Stimulated activated CD8-positive, alpha-beta memory T cell treated with anti-CD3 and anti-CD28 coated beads, Interleukin-2, amount 100 ng/mL, for 48 hours (primary cell): Measurements from ENCODE around the gene CDC42EP1.

Source experiments
- DNase-seq, 2 donors: peaks; one replicate each; pipeline ENCODE4 v3.0.0-alpha.2; 2020; ENCODE audit warnings: low read depth in 2 of 2

The CDC42EP1 gene

DNA sequence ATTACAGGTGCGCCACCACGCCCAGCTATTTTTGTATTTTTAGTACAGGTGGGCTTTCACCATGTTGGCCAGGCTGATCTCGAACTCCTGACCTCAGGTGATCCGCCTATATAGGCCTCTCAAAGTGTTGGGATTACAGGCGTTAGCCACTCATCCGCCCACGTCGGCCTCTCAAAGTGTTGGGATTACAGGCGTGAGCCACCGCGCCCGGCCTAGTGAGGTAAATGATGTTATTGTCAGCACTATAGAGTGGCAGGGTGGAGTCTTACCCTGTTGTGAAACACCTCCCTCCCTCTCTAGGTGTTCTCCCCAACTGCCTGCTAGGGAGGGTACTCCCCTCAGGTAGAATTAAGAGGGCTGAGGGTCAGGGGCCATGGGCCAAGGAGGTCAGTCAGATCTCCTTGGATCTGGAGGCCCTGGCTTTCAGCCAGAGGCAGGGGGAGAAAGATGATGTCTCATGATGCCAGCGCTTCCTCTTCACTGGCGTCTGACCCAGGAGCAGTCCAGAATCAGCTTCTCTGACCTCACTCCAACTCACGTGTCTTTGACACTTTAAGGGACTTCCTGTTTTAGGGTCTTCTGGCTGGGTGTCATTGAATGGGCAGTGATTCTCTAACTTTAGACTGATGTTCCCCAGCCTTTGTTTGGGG is 50.3 kb downstream of the CDC42EP1 start:
- no peak for DNase-seq

DNA sequence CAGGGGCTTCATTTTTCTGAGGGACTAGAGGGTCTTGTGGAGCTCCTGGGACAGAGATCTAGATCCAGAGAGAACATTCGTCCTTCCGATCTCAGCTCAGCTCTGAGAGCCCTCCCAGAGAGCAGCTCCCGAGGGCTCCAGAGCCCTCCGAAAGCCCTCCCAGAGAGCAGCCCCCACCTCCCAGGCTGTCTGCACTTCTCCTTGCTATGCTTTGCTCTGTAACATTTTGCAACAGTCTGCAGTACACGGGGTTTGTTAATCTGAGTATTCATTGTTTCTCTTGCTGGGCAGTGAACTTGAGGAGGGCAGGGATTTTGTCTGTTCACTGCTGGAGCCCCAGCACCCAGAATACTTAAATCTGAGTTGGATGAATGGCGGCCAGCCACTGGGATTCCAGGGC is 50.9 kb downstream of the CDC42EP1 start:
- DNase-seq = no peak

DNA sequence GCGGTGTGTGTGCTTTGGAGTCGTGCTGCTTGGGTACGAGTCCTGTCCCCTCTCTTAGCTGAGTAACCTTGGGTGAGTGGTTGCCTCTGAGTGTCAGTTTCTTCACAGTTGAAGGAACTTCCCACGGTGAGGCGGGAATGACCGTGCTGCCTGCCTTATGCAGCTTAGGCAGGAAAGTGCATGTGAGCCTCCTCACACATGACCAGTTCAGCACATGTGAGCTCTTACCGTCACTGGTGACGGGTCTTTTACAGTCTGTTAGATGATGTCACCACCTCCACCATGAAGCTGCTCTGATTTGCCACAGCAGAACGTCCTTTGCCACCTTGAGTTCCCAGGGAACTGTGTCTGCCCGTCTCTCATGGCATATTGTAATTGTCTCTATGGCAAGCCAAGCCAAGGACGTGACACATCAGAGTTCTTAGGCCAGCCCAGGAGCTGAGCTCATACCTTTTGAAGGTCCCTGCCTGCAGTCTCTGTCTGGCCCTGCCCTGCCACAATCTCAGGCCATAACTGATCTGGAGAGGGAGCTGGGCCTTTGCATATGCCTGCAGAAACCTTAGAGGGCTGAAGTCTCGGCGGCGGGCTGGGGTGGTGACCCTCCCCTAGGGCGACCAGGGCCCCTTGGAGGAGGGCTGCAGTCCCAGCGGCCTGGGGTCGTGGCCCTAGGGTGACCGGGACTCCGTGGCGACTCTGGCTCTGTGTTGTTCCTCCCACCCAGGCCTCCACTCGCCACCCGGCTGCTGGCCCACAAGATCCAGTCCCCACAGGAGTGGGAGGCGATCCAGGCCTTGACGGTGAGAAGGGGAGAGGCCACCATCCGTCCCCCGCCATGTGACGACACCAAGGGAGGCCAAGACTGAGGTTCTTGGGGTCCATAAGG is 56.2 kb downstream of the CDC42EP1 start:
- DNase-seq = no peak

DNA sequence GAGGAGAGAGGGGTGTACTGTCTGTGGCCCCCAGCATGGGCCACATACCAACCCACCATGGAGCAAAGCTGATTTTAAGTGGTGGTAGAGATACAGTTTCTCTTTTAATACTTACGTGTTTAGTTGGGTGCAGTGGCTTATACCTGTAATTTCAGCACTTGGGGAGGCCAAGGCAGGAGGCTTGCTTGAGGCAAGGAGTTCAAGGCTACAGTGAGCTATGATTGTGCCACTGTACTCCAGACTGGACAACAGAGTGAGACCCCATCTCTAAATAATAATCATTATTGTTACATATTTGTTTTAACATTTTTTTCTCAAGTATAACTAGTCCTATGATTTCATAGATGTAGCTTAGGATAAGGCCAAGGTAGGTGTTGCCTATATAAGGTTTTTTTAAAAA is 57.2 kb downstream of the CDC42EP1 start:
- DNase-seq = no peak

DNA sequence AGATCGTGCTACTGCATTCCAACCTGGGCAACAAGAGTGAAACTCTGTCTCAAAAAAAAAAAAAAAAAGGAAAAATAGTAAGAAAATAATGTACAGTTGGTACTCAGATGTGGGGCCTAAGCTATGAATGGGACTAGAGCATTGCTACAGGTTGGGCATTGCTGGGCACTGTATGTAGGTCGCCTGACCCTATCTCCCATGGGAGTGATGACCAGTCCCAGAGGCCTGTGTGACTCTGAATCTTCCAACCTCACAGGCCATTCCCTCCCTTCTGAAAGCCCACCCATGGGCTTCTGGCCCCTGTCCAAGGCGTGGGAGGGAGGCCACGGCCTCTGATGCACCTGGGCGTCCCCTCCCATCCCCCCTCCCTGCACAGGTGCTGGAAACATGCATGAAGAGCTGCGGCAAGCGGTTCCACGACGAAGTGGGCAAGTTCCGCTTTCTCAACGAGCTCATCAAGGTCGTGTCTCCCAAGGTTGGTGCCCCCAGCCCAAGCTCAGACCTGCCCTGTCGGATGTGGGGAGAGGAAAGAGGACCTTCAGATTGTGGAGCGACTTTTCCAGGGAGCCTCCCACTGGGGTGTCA is 57.9 kb downstream of the CDC42EP1 start:
- DNase-seq = no peak

DNA sequence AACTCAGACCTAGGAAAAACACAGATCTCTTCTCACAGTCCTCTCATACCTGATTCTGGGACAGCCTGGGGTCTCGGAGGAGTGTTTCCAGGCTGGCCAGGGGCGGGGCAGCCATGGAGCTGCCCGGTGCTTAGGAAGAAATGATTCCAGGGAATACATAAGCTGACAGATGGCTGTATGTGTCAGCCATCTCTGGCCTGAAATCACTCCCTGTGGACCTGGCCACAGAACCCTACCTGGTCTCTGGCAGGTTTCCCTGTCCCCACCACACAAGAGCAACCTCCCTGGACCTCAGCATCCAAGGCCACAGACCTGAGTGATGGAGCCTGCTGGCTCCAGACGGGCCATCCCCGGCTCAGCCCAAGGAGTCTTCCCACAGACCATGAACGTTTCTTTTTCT is 58.4 kb downstream of the CDC42EP1 start:
- no peak for DNase-seq
